ENCODE results near the gene TREH. TPM values are rescaled to one million over a fixed set of nuclear protein-coding genes. Genes with fewer than 3 reads are reported as not detected.
A peak's percentile ranks its signal among the peaks of the same experiment; 100 is the strongest.

Gene TREH
- total RNA-seq, 2 donors from 2014 or later = 2.4 TPM; not detected in 1

- Histone ChIP-seq H3K36me3 (no peaks in the 10 kb centered on the region), H3K4me3 (peak overlapping the region in 1 of 2 donors; percentile 45), H3K27me3 (replicated peaks; ENCODE audit: insufficient read depth) (no peaks in the 10 kb centered on the region), H3K4me1 (replicated peaks) (peaks cover 20% of the 10 kb centered on the region), H3K9me3 (no peaks in the 10 kb centered on the region), H3K27ac (peak overlapping the region; percentile 83 to 87)
- intact Hi-C loops (cut with DNase I) = no loop called here
- DNase-seq (ENCODE audit: low spot score) = no peak
- WGBS = 62% methylated on average over 7 of the region's 7 CpGs
- TF ChIP-seq POLR2AphosphoS5 (IDR thresholded peaks at IDR 0.05) (no peak), POLR2A (IDR thresholded peaks at IDR 0.05) (no peak), CTCF (IDR thresholded peaks at IDR 0.05) (no peak)
Observed at GRCh38 chr11:118620529-118621070, 58.9 kb downstream of the TREH start.

- peaks cover 20% of the 10 kb centered on the region for H3K4me1 ChIP-seq (replicated peaks)
- intact Hi-C loops (cut with DNase I) = no loop called here
- WGBS = 25% methylated on average over 6 of the region's 6 CpGs
- H3K27ac ChIP-seq = peak overlapping the region; percentile 83 to 87
- no peak overlapping the region for H3K4me3 ChIP-seq
- H3K9me3 ChIP-seq = no peaks in the 10 kb centered on the region
- H3K36me3 ChIP-seq = no peaks in the 10 kb centered on the region
- TF ChIP-seq POLR2A (IDR thresholded peaks at IDR 0.05) (peak; percentile 15), CTCF (IDR thresholded peaks at IDR 0.05) (no peak), POLR2AphosphoS5 (IDR thresholded peaks at IDR 0.05) (peak; percentile 58)
- DNase-seq (ENCODE audit: low spot score) = no peak
- no peaks in the 10 kb centered on the region for H3K27me3 ChIP-seq (replicated peaks; ENCODE audit: insufficient read depth)
Observed at GRCh38 chr11:118619444-118620197, 59.8 kb downstream of the TREH start.

GRCh38 chr11:118618991-118619375, 60.5 kb downstream of the TREH start:
- Histone ChIP-seq H3K9me3 (no peaks in the 10 kb centered on the region), H3K27ac (peak overlapping the region; percentile 83 to 87), H3K36me3 (no peaks in the 10 kb centered on the region), H3K4me3 (no peak overlapping the region), H3K4me1 (replicated peaks) (peaks cover 20% of the 10 kb centered on the region), H3K27me3 (replicated peaks; ENCODE audit: insufficient read depth) (no peaks in the 10 kb centered on the region)
- no peak for DNase-seq (ENCODE audit: low spot score)
- whole genome bisulfite sequencing = 22% methylated on average over 4 of the region's 4 CpGs
- TF ChIP-seq CTCF (IDR thresholded peaks at IDR 0.05) (no peak), POLR2A (IDR thresholded peaks at IDR 0.05) (no peak)
- intact Hi-C loops (cut with DNase I) = no loop called here

GRCh38 chr11:118618115-118618990, 61.1 kb downstream of the TREH start:
- Histone ChIP-seq H3K27me3 (replicated peaks; ENCODE audit: insufficient read depth) (no peaks in the 10 kb centered on the region), H3K27ac (peak overlapping the region; percentile 83 to 87), H3K4me1 (replicated peaks) (peaks cover 20% of the 10 kb centered on the region), H3K4me3 (no peak overlapping the region), H3K36me3 (no peaks in the 10 kb centered on the region), H3K9me3 (no peaks in the 10 kb centered on the region)
- peak; percentile 52 for DNase-seq (ENCODE audit: low spot score)
- no peak for TF ChIP-seq CTCF (IDR thresholded peaks at IDR 0.05)
- peak; percentile 25 for TF ChIP-seq POLR2AphosphoS5 (IDR thresholded peaks at IDR 0.05)
- no peak for TF ChIP-seq POLR2A (IDR thresholded peaks at IDR 0.05)
- intact Hi-C loops (cut with DNase I) = no loop called here
- WGBS = 20% methylated on average over 11 of the region's 11 CpGs

Measured in prostate gland (tissue), 2 donors.